ENCODE results near the gene SH3PXD2A. TPM values are rescaled to one million over a fixed set of nuclear protein-coding genes. Genes with fewer than 3 reads are reported as not detected.
A peak's percentile ranks its signal among the peaks of the same experiment; 100 is the strongest.

The SH3PXD2A gene
- total and polyA plus RNA-seq, 9 of the 15 experiments (the other 6 are each of a cell fraction or from before 2014, with no cell fraction given): 0.41 to 9.3 (median 2.5) TPM

GRCh38 chr10:103712898-103713498, 142.4 kb downstream of the SH3PXD2A start (continued):
- TF ChIP-seq EHMT2 (IDR thresholded peaks at IDR 0.05) (no peak), THRA (IDR thresholded peaks at IDR 0.05) (no peak), TOE1 (IDR thresholded peaks at IDR 0.05; ENCODE audit: borderline replicate concordance) (0 out of 2 replicates have a peak, but pooled peaks have one; percentile 22), TOE1 (CRISPR knock-in tag; IDR thresholded peaks at IDR 0.05; ENCODE audit: borderline replicate concordance, low read depth) (no peak), XRCC5 (IDR thresholded peaks at IDR 0.05; ENCODE audit: low read depth, low read length) (0 out of 2 replicates have a peak, but pooled peaks have one; percentile 31), SMC3 (conservative IDR thresholded peaks at IDR 0.05; ENCODE audit: insufficient read depth, low read depth, low read length) (peak; percentile 72), STAG1 (CRISPR knock-in tag; IDR thresholded peaks at IDR 0.05; ENCODE audit: borderline replicate concordance) (peak; percentile 83), CC2D1A (IDR thresholded peaks at IDR 0.05) (peak; percentile 55; the same call in 1 of the 2 replicates), DEAF1 (CRISPR knock-in tag; IDR thresholded peaks at IDR 0.05) (peak; percentile 65), TBL1XR1 (IDR thresholded peaks at IDR 0.05; ENCODE audit: low read length in 2 of 2) (no peak), CTCF (IDR thresholded peaks at IDR 0.05 in 2 of 3, conservative IDR thresholded peaks at IDR 0.05 in 1 of 3; ENCODE audit: insufficient read depth in 2 of 3, low read depth in 1 of 3, low read length in 3 of 3) (peak; percentile 79 to 87 (median 85)), CREM (IDR thresholded peaks at IDR 0.05; ENCODE audit: low read depth) (0 out of 2 replicates have a peak, but pooled peaks have one; percentile 9), GATAD2B (IDR thresholded peaks at IDR 0.05; ENCODE audit: borderline replicate concordance) (no peak), ARID2 (IDR thresholded peaks at IDR 0.05) (peak; percentile 56; the same call in 1 of the 2 replicates)

Measured in K562 (cell line).